NCI-H128 (cell line): ENCODE results near the gene USE1.

Source experiments
- DNase-seq: peaks from one replicate; lab custom pipeline; 2025; ENCODE audit not compliant: unreplicated experiment; lab: John Stamatoyannopoulos, UW

Gene USE1

DNA sequence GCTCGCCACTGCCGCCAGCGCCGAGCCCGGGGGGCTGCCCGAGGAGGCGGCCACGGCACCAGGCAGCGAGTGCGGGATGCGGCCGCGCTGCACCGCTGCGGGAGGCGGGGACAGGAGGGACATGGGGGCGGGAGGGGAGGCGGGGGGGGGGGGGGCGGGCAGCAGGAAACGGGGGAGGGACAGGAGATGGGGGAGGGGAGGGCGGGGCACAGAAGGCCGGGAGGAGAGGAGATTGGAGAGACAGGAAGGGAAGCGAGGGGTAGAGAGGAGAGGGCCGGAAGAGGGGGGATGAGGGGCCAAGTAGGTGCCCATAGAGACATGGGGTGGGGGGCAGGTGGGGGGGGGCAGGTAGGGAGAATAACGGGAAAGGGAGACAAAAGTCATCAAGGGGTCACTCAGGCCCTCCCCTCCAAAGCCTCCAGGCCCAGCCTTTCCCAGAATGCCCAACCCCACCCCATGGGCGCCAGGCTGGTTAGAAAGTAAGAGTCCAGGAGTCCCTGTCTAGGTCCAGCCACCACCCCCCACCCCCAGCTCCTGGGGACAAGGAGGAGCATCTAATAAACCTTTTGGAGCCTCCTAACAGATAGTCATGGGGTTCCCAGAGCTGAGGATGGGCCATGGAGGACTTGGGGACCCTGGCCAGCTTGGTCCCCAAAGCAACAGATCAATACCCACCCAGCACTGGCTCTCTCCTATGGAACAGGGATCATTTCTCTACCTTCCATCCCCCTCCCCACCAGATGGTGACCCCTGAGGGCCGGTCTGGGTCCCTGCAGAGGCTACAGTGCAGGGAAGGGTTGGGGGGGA, 21.0 kb downstream of the USE1 start:
- no peak for DNase-seq

DNA sequence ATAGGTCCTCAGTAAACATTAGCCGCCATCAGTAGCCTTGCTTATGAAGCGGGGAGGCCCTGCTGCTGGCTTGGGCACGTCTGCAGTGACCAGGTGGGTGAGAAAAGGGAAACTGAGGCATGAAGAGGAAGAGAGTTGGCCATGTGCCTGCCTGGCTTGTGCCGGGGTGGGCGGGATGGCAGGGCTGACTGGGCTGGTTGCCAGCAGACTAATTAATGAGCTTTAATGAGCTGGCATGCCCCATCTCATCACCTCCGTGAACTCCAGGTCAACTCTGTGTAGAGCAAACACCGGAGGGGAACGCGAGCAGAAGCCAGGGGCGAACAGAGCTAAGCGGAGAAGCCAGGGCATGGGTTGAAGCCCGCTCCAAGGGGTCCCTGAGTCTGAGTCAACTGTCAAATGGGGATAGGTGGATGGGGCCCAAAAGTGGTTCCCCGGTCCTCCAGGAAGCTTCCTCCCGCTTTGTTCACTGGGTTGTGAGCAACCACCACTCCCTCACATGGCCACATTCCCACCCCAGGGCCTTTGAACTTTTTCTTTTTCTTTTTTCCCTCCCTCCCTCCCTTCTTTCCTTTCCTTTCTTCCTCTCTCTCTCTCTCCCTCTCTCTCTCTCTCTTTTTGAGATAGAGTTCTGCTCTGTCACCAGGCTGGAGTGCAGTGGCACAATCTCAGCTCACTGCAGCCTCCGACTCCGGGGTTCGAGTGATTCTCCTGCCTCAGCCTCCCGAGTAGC, 21.8 kb downstream of the USE1 start:
- DNase-seq: no peak

DNA sequence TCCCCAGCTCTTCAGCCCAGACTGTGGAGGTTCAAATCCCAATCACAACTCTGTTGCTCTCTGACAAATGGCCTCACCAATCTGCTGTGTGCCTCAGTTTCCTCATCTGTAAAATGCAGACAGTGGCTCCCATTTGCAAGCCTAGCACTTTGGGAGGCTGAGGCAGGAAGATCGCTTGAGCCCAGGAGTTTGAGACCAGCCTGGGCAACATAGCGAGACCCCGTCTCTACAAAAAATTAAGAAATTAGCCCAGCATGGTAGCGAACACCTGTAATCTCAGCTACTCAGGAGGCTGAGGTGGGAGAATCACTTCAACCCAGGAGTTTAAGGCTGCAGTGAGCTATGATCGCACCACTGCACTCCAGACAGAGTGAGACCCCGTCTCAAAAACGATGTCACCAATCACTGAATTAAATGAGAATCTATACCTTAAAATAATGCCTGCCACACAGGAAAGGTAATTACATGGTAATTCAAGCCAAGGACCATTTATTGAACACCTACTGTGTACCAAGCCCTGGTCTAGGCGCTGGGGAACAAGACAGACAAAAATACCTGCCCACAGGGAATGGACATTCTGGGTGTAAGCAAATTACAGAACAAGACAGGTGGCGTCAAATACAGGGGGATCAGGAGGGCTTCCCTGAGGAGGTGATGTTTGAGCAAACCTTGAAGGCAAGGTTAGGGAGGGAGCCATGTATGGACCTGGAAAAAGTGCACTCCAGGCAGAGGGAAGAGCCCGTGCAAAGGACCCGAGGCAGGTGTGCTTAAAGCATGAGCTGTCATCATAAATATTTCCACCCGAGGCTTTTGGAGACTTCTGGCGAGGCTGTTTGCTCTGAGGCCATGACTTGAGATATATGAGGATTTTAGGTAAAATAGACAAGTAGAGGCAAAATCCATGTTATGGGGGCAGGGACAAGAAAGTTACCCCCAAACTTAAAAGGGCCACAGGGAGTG, 22.9 kb downstream of the USE1 start:
- DNase-seq: no peak

DNA sequence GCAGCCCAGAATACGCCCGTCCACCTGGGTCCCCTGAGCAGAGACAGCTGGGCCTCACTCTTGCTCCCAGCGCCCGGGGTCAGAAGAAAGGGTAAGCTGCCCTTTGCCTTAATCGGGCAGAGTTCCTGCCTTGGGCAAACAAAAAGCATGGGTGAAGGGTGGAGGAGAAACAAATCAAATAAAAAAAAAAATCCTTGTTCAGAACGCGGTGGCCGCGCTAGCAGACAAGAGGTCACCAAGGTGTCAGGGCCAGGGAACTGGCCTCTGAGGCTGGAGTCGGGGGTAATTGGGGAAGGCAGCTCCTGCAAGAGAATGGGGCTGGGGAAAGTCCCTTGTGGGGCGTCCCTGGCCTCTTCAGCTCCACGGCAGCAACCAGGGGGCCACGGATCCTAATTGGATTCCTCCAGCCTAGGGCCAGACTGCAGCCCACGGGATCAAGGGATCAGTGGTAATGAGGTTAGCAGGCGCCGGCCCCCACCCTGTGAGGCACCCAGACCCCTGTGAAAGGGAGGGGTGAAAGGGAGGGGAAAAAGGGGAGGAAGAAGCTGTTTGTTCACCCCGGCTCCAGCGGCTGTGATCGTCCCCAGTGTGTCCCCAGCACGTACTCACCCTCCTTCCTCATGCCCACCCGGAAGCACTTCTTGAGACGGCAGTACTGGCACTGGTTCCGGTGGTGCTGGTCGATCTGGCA, 25.1 kb downstream of the USE1 start:
- DNase-seq: no peak

DNA sequence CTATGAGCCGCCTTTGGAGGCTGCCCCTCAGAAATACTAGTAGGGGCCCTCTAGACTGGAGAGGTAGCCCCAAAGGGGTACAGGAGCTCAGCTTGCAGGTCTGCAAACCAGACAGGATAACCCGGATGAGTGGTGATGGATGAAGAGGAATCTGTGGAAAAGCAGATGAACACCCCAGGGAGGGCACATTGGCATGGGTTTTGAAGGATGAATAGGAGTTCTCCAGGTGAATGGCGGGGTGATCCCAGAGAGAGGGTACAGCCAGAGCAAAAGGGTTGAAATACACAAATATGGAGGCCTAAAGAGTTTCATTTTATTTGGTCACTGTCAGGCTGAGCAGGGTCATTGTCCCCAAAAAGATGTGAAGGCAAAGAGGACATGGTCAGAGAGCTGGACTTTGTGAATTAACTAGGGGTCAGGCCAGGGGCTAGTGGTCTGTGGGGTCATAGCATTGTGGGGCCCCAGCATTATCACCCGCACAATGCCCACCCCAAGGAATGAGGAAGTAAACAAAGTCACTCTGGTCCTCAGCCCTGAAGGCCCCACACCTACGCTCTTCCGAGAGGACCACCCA, 25.8 kb downstream of the USE1 start:
- DNase-seq: no peak

DNA sequence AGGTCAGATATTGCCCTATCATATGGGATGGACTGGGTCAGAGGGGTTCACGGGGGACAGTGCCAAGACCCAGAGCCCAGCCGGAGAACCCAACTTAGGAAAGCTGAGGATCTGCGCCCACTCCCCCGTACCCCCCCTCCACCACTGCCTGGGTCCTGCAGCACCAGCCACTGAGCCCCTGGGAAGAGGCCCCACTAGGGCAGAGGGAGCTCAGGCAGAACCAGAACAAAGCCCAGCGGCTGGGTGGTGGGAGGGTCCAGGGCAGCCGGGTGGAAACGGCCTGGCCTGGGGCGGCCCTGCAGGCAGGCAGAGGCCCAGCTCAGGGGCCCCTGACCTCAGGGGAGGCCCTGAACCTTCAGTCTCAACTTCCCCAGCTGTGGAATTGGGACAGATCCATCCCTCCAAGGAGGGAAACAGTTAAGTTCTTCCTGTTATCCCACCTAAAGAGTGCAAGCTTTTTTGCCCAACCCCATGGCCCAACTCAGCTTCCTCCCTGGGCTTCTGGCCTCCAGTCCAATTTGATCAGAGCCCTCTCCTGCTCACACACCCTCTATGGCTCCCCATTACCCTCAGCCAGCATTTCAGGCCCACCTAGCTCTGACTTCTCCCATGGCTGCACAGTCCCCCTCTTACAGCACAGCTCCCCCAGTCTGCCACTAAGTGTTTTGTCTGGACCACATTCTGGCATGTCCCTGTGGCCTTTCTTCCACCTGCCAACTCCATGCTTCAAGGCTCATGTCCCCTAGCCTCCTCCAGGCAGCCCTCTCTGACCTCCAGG, 27.5 kb downstream of the USE1 start:
- no peak for DNase-seq

DNA sequence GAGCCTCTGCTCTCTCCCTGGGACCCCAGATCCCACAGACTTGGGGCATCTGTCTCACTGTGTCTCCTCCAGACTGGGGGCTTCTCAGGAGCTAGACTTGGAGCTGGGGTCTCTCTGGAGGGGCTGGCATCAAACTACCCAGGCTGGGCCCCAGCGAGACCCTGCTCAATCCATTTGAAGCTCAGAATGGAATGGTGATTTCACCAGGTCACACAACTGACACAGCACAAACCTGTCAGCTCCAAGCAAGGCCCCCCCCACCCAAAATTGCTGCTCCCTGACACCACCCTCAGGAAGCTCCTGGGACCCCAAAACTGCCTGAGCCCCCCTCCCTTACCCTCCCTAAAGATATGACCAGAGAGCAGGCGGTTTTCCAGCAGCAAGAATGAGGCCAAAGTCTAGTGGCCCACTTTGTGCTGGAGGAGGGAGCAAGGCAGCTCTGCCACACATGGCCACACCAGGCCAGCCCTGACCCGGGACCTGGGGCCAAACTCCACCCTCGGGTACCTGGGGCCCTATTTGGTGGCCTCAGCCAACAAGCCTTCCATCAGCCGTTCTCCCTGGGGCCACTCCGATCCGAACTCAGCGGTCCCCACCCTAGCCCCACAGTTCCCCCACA, 28.2 kb downstream of the USE1 start:
- no peak for DNase-seq

DNA sequence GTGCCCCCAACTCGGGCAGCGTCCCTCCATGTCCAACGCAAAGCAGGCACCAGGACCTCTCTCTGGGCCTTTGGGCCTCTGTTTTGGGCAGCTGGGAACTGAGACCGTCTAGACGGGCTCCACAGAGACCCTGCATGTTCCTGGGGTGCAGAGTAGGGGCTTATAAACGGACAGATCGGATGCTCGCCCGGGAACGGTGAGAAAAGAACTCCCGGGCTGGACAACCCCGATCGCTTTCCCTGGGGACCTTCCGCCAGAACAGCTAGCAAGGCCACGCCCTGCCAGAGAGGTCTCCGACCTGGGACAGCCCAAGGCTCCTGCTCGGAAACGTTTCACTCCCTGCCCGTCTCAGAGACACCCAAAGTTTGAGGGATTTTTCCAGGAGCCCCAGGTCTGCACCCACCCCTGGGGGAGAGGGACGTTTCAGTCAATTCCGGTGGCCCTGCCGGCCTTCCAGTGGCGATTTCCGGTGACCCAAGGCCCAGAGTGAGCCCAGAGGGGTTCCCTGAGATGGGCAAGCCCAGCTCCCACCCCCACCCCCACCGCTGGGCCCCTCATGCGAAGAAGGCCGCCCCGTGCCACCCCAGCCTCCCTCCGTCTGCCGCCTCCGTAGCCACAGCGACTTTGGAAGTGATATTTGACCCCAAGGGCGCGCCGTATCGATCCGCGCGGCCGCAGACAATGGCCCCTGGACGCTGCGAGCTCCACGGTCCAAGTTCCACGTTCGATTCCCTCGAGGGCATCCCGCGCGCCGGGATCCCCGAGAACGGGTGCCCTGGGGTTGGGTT, 28.9 kb downstream of the USE1 start:
- no peak for DNase-seq

DNA sequence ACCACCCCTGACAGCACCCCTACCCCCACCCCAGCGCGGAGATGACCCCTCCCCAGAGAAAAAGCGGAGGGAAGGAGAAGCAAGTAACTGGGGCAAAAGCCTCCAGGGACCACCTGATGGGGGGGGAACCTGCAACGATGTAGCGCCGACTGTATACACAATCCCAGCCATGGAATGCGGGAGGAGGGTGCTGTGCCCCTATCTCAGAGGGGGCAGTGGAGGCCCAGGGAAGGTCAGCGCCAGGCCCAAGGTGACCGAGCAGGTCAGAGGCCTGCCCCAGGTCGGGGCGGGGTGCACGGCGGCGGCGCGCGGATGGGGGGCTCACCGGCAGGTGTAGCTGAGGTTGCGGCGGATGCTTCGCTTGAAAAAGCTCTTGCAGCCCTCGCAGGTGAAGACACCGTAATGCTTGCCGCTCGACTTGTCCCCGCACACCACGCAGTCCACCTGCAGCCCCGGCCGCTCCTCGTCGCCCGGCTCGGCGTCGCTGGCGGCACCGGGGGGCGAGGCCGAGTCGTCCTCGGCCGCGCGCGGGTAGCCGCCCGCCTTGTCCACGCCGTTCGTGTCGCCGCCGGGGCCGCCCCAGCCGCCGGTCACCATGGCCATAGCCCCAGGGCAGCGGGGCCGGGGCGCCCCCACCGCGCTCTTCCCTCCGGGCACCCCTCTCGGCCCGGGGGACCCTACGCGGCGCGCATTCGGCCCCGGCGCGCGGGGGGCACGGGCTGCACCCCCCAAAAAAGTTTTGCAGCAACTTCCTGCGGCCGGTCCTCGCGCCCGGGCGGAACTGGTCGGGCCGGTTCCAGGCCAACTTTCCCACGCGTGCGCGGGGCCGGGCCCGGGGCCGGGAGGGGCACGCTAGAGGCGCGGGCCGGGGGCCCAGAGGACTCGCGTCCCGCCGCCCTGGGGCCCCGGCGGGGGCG, 29.7 kb downstream of the USE1 start:
- DNase-seq: no peak

DNA sequence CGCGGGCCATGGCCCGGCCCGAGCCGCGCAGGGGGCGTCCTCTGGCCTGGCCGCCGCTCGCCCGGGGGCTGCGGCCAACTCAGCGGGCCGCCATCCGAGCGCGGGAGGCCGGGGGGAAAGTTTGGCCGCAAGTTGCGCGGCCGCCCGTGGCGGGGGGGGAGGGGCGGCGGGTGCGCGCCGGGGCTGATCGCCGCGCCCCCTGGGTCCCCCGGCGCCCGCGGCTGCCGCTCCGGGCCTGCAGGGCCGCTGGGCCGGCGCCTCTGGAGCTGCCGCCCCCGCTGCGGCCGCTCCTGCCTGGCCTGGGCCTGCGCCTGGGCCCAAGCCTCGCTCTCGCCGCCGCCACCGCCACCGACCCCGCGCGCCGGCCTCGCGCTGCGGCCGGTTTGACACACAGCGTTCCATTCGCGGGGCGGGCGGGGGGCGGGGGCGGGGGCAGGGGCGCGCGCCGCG, 30.4 kb downstream of the USE1 start, which contains the start of gene NR2F6:
NR2F6 (minus strand) TSS at position 385 of the 450 bp plus-strand sequence. CDS start 699 bp downstream, outside the sequence.
- no peak for DNase-seq

DNA sequence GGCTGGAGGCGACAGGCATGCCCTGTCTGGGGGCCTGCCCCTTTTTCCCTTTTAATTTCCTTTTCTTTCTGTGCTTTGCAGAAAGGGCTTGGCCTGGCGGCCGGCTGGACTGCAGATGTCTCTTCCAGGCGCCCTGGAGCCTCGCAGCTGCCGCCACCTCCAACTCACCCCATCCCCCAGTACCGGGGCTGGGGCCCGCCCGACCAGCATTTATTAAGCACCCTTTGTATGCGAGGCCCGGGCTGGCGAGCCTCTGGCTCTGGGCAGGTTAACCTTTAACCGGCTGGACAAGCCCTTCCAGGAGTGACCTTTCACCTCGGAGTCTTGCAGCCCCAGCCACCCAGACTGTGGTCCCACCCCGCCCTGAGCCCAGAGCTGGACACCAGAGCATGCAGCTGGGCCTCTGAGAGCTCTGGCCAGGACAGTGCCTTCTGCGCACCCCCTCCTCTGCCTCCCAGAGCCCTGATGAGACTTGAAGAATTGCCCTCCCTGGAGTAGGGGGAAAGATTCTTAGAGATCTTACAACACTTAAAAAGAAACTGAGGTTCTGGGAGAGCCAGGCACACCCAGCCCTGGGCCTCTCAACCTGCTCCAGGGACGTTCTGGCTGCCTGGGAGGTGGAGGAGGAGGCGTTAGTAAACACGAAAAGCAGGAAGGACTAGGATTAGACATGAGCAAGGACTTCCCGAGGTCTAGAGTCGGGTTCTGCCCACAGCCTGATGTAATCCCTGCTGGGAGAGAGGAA, 31.7 kb downstream of the USE1 start:
- no peak for DNase-seq

DNA sequence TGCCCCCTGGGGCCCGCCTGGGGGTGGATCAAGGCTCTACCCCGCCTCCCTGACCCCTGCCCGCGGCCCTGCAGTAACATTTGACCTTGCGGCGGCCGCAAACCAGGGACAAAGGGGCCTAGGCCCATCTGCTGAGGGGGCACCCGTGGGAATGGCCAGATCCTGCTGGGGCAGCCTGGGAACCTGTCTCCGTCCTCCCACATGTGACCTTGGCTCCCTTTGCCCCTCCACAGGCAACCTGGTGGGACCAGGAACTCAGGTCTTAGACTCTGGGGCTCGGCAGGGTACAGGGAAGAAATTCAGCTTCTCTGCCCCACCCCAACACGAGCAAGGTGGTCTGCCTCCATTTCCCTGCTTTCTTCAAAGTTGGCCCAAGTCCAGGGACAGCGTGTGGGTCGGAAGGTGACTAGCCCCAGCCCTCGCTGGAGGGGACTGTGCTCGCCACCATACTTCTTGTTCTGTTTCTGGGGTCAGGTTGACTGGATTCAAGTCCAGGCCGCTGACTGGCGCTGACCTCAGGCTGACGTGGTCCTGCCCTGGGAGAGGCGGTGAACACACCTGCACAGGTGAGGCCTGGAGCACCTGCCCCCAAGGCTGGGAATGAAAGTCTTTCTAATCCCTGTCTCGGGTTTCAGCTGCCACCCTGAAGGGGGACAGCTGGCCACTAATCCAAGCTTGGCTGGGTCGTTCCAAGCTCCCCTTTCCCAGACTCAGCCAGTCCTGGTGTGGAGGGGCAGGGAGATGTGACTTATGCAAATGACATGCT, 33.0 kb downstream of the USE1 start:
- DNase-seq: no peak

DNA sequence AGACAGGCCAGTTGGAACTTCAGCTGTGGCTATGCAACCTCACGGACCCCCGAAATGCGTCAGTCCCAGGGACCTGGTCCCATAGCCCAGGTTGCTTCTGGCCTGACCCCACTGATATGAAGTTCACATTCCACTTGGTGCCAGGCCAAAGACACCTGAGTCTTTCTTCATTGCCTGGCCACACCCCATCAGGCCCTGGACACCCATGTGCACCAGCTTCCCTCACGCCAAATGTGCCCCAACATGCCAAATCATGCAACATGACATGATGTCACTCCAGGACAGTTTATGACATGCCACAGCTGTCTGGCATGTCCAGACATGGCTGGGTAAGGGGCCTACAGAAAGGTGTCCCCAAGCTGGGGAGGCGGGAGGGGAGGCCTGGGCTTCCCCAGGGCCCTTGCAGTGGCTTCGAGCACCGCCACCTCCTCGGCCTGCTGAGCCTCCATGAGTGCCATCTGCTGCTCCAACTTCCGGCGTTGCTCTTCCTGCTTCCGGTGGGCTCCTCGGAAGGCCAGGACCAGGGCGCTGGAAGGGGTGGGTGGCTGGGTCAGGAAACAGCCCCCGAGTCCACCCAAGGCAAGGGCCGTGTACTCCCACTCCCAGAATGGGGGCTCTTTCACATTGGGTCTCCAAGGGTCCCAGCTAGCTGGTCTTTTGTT, 34.9 kb downstream of the USE1 start:
- DNase-seq: no peak

DNA sequence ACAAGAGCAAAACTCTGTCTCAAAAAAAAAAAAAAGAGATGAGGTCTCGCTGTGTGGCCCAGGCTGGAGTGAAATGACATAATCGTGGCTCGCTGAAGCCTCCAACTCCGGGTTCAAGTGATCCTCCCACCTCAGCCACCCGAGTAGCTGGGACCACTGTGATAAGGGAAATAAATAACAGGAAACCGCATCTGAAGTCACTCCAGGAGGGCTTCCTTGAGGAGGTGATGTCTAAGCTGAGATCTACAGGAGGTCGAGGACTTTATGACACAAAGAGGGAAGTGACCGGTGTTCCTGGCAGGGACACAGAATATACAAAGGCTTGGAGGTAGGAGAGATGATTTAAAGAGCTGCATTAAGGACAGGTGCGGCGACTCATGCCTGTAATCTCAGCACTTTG, 39.5 kb downstream of the USE1 start:
- no peak for DNase-seq

DNA sequence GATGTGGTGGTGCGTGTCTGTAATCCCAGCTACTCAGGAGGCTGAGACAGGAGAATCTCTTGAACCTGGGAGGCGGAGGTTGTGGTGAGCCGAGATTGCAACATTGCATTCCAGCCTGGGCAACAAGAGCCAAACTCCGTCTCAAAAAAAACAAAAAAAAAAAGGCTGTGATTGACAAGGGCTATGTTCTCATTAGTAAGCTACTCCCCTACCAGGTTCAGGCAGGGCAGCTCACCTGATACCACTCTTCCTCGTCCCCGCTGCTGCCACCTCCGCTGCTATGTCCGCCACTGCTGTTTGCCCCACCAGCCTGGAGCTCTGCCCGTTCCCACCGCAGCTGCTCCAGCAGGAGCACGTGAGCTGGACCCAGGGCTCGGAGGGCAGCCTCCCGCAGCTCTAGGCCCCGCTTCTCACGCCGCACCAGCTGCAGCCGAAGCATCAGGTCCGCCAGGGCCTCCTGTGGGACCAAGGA, 40.0 kb downstream of the USE1 start:
- DNase-seq: no peak
